Prostate gland (tissue), 2 donors: ENCODE data around the gene PODXL.

Experiments used
- CTCF ChIP-seq, 4 experiments: fragments of 200-600 bp in 2 of 4; fragments of 450-650 bp in 2 of 4; sonication (generic) in 2 of 4; IDR thresholded peaks; 1 replicate in 3 of 4; 2 replicates in 1 of 4; pipeline ENCODE4 v1.5.1; 2016 to 2019; ENCODE audit warnings: antibody characterized with exemption in 4 of 4, mild to moderate bottlenecking in 2 of 4, moderate library complexity in 2 of 4
- POLR2A ChIP-seq: fragments of 450-650 bp; IDR thresholded peaks from one replicate; pipeline ENCODE4 v1.6.1; 2016; ENCODE audit warnings: antibody characterized with exemption, mild to moderate bottlenecking
- POLR2AphosphoS5 ChIP-seq: sonication (generic); formaldehyde crosslinking; IDR thresholded peaks from one replicate; pipeline ENCODE4 v1.6.1; 2017; ENCODE audit warnings: antibody characterized with exemption

DNA sequence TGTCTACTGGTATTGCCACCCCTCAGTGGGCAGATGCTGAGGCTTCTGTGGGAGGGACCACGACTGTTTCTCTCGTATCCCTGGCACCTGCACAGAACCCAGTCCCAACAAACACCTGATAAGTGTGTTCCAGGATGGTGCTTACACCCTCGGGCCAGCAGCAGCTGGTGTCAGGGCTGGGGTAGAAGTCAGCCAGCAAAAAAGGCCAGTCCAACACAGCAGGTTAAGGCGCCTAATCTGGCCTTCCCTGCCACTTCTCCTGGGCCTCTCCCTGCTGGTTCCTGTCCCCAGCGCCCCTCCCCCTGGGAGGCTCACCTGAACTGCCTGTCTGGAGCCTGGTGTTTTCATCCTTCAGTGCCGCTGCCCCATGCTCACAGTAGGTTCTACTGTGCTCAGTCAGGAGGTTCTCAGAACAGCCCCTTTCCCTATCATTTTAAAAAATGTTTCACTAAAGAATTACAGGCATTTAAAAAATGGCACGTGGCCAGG, 20.0 kb downstream of the PODXL start:
- no peak for TF ChIP-seq POLR2A
- TF ChIP-seq CTCF (IDR thresholded peaks at IDR 0.05) = no peak
- no peak for TF ChIP-seq POLR2AphosphoS5
